Neuronal stem cell (in vitro differentiated cells): ENCODE measurements around the gene CALHM1.

Experiments
- DNase-seq: peaks from one replicate; pipeline ENCODE4 v3.0.0-alpha.2; 2013; ENCODE audit warnings: low spot score
- H2AFZ ChIP-seq: one replicate; pipeline ENCODE4 v1.6.1; 2013; ENCODE audit warnings: mild to moderate bottlenecking, low read length, inconsistent platforms
- H2AK5ac ChIP-seq: 2 replicates; pipeline ENCODE4 v1.6.1; 2013; ENCODE audit warnings: low read depth, mild to moderate bottlenecking, inconsistent platforms, low read length, moderate library complexity, mixed read lengths
- H2BK120ac ChIP-seq: 2 replicates; pipeline ENCODE4 v1.6.1; 2013; ENCODE audit warnings: low read depth, mild to moderate bottlenecking, inconsistent platforms, low read length, moderate library complexity, mixed read lengths
- H2BK12ac ChIP-seq: one replicate; pipeline ENCODE4 v1.6.1; 2013; ENCODE audit warnings: low read length, inconsistent platforms
- H2BK15ac ChIP-seq: 2 replicates; pipeline ENCODE4 v1.6.1; 2013; ENCODE audit warnings: mild to moderate bottlenecking, low read length, inconsistent platforms, mixed read lengths
- H2BK5ac ChIP-seq: one replicate; pipeline ENCODE4 v1.6.1; 2013; ENCODE audit warnings: inconsistent platforms, mild to moderate bottlenecking, low read length, moderate library complexity
- H3K14ac ChIP-seq: one replicate; pipeline ENCODE4 v1.6.1; 2013; ENCODE audit warnings: low read length, inconsistent platforms
- H3K18ac ChIP-seq: 2 replicates; pipeline ENCODE4 v1.6.1; 2013; ENCODE audit warnings: low read length, inconsistent platforms
- H3K23ac ChIP-seq: 2 replicates; pipeline ENCODE4 v1.6.1; 2013; ENCODE audit warnings: low read depth, mild to moderate bottlenecking, mixed read lengths, low read length, inconsistent platforms; ENCODE audit not compliant: poor library complexity
- H3K27ac ChIP-seq: replicated peaks from 3 replicates; pipeline ENCODE4 v1.5.1; 2013; ENCODE audit warnings: low read length, inconsistent platforms
- H3K27me3 ChIP-seq, 3 experiments: 2 replicates each; pipeline ENCODE4 v1.6.1; 2013; ENCODE audit warnings: low read length in 3 of 3, mild to moderate bottlenecking in 2 of 3, inconsistent platforms in 1 of 3, low read depth in 1 of 3, mixed read lengths in 1 of 3, moderate library complexity in 1 of 3; ENCODE audit not compliant: control insufficient read depth in 3 of 3, insufficient read depth in 3 of 3
- H3K36me3 ChIP-seq, 2 donors: replicated peaks in 1 of 2; 2 replicates each; pipeline ENCODE4 v1.6.1; 2013; ENCODE audit warnings: low read length in 2 of 2; ENCODE audit not compliant: control insufficient read depth in 2 of 2, insufficient read depth in 2 of 2
- H3K4ac ChIP-seq: 2 replicates; pipeline ENCODE4 v1.6.1; 2013; ENCODE audit warnings: inconsistent platforms, mild to moderate bottlenecking, low read length, moderate library complexity
- H3K4me1 ChIP-seq, 2 donors: 1 replicate in 1 of 2; 2 replicates in 1 of 2; pipeline ENCODE4 v1.6.1; 2013; ENCODE audit warnings: low read length in 2 of 2, low read depth in 1 of 2; ENCODE audit not compliant: control insufficient read depth in 2 of 2, insufficient read depth in 1 of 2
- H3K4me2 ChIP-seq: one replicate; pipeline ENCODE4 v1.6.1; 2013; ENCODE audit warnings: mild to moderate bottlenecking, low read length, inconsistent platforms; ENCODE audit not compliant: insufficient read depth, poor library complexity, severe bottlenecking
- H3K4me3 ChIP-seq, 2 donors: 2 replicates each; pipeline ENCODE4 v1.5.1; 2013; ENCODE audit warnings: low read length in 2 of 2, mild to moderate bottlenecking in 2 of 2, inconsistent platforms in 1 of 2, moderate library complexity in 1 of 2
- H3K79me1 ChIP-seq: one replicate; pipeline ENCODE4 v1.6.1; 2013; ENCODE audit warnings: low read depth, mild to moderate bottlenecking, inconsistent platforms, low read length, moderate library complexity
- H3K9ac ChIP-seq: one replicate; pipeline ENCODE4 v1.6.1; 2013; ENCODE audit warnings: mild to moderate bottlenecking, low read depth, low read length, inconsistent platforms; ENCODE audit not compliant: poor library complexity
- H3K9me3 ChIP-seq, 2 donors: replicated peaks in 1 of 2; 2 replicates each; pipeline versions ENCODE3 to v1.6.1; 2013; ENCODE audit warnings: low read length in 2 of 2, mild to moderate bottlenecking in 2 of 2, inconsistent platforms in 1 of 2, low read depth in 1 of 2, mixed read lengths in 1 of 2, moderate library complexity in 1 of 2; ENCODE audit not compliant: control insufficient read depth in 2 of 2, insufficient read depth in 1 of 2
- H4K8ac ChIP-seq: one replicate; pipeline ENCODE4 v1.6.1; 2013; ENCODE audit warnings: low read depth, mild to moderate bottlenecking, inconsistent platforms, low read length, moderate library complexity
- H4K91ac ChIP-seq: one replicate; pipeline ENCODE4 v1.6.1; 2013; ENCODE audit warnings: low read length, low read depth, mild to moderate bottlenecking, inconsistent platforms; ENCODE audit not compliant: poor library complexity
- WGBS, 2 donors: extraction: QIAGEN DNeasy Blood & Tissue Kit; methylation state at CpG; one replicate each; pipeline ENCODE4 v1.1.7; 2013; ENCODE audit warnings: missing lambda C conversion rate in 2 of 2, mixed read lengths in 1 of 2; ENCODE audit not compliant: insufficient read length in 2 of 2, insufficient replicate concordance in 1 of 2; ENCODE audit errors: extremely low coverage in 2 of 2; 5-methylcytosine and 5-hydroxymethylcytosine counted together

Gene CALHM1

DNA sequence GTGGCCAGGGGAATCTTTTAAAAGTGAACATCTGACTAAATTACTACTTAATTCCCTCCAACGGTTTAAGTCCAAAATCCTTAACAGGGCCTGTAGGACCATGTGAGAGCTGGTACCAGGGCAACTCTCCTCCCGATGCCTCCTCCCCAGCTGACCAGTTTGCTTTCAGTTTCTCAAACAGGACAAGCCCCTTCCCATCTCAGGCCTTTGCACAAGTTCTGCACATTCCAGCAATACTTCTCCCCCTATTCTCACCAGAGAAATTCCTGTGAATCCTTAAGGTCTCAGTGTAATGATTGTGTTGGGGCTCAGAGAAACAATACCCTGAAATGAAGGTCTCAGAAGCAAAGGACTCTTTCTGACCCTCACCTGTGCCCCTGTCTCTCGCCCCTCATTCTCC is 8.0 kb upstream of the CALHM1 start:
- no peak overlapping the region for H2AFZ ChIP-seq
- H3K4ac ChIP-seq = no peak overlapping the region
- no peak overlapping the region for H2AK5ac ChIP-seq
- H3K18ac ChIP-seq = no peak overlapping the region
- no peaks in the 10 kb centered on the region for H3K79me1 ChIP-seq
- no peak overlapping the region for H2BK12ac ChIP-seq
- H3K23ac ChIP-seq = no peak overlapping the region
- H3K14ac ChIP-seq = no peak overlapping the region
- H3K27me3 ChIP-seq = peaks cover 0 to 13% (median 0%) of the 10 kb centered on the region in 3 experiments
- H2BK5ac ChIP-seq = no peak overlapping the region
- H4K91ac ChIP-seq = no peak overlapping the region
- H3K36me3 ChIP-seq = no peaks in the 10 kb centered on the region
- no peak for DNase-seq
- H3K9ac ChIP-seq = no peak overlapping the region
- no CpG with 5 or more reads among the region's 3 CpGs for WGBS, 2 donors
- H3K4me3 ChIP-seq = no peak overlapping the region
- no peak overlapping the region for H3K4me2 ChIP-seq
- no peaks in the 10 kb centered on the region for H3K9me3 ChIP-seq
- no peak overlapping the region for H2BK120ac ChIP-seq
- H3K27ac ChIP-seq = no peak overlapping the region
- no peak overlapping the region for H4K8ac ChIP-seq
- no peak overlapping the region for H2BK15ac ChIP-seq
- H3K4me1 ChIP-seq = peaks cover 0 to 5% of the 10 kb centered on the region in 2 donors

- H3K4me1 ChIP-seq = peaks cover 0 to 3% of the 10 kb centered on the region in 2 donors
Measured at GRCh38 chr10:103465411-103466179, 6.9 kb upstream of the CALHM1 start.

DNA sequence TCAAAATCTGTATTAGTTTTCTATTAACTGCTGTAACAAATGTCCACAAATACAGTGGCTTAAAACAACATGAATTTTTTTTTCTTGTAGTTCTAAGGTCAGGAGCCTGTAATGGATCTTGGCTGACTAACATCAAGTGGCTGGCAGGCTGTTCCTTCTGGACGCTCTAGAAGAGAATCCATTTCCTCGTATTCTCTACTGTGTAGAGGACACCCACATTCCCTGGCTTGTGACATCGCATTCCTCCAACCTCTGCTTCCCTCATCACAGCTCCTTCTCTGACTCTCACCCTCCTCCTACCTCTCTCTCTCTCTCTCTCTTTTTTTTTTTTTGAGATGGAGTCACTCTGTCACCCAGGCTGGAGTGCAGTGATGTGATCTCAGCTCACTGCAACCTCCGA is 4.8 kb upstream of the CALHM1 start:
- WGBS, 2 donors = no CpG with 5 or more reads among the region's 4 CpGs
- DNase-seq = no peak
- Histone ChIP-seq H2BK120ac (no peak overlapping the region), H3K18ac (no peak overlapping the region), H3K36me3 (no peaks in the 10 kb centered on the region), H3K9ac (no peak overlapping the region), H2BK12ac (no peak overlapping the region), H3K79me1 (no peaks in the 10 kb centered on the region), H4K8ac (no peak overlapping the region), H3K23ac (no peak overlapping the region), H3K9me3 (no peaks in the 10 kb centered on the region), H2AK5ac (no peak overlapping the region), H3K14ac (no peak overlapping the region), H3K4me1 (peaks cover 9 to 12% of the 10 kb centered on the region in 2 donors), H3K4ac (no peak overlapping the region), H3K27me3 (peaks cover 0 to 2% (median 0%) of the 10 kb centered on the region in 3 experiments), H3K27ac (no peak overlapping the region), H3K4me2 (no peak overlapping the region), H2BK5ac (no peak overlapping the region), H2AFZ (no peak overlapping the region), H4K91ac (no peak overlapping the region), H2BK15ac (no peak overlapping the region), H3K4me3 (no peak overlapping the region)

More at GRCh38 chr10:103465411-103466179, 6.9 kb upstream of the CALHM1 start:
- no peak overlapping the region for H2AFZ ChIP-seq
- H4K8ac ChIP-seq = no peak overlapping the region
- H3K27ac ChIP-seq = no peak overlapping the region
- H2BK5ac ChIP-seq = no peak overlapping the region
- no peak overlapping the region for H3K4ac ChIP-seq
- H3K4me2 ChIP-seq = no peak overlapping the region
- H3K18ac ChIP-seq = no peak overlapping the region
- no peak overlapping the region for H3K4me3 ChIP-seq
- H3K14ac ChIP-seq = no peak overlapping the region
- no peaks in the 10 kb centered on the region for H3K79me1 ChIP-seq
- no peak overlapping the region for H2BK12ac ChIP-seq
- no peak overlapping the region for H2BK120ac ChIP-seq
- no peak for DNase-seq
- no peak overlapping the region for H2BK15ac ChIP-seq
- H3K36me3 ChIP-seq = no peaks in the 10 kb centered on the region
- no peaks in the 10 kb centered on the region for H3K9me3 ChIP-seq
- no peak overlapping the region for H3K23ac ChIP-seq
- H3K27me3 ChIP-seq = peaks cover 0 to 8% (median 0%) of the 10 kb centered on the region in 3 experiments
- H3K9ac ChIP-seq = no peak overlapping the region
- WGBS, 2 donors = no CpG with 5 or more reads among the region's 14 CpGs
- H2AK5ac ChIP-seq = no peak overlapping the region
- no peak overlapping the region for H4K91ac ChIP-seq

- H3K27ac ChIP-seq = no peak overlapping the region
- DNase-seq = no peak
Measured at GRCh38 chr10:103459615-103460014, 915 bp upstream of the CALHM1 start.

More at GRCh38 chr10:103459615-103460014, 915 bp upstream of the CALHM1 start:
- peak overlapping the region; percentile 86 for H2AFZ ChIP-seq
- H3K14ac ChIP-seq = no peak overlapping the region
- H3K79me1 ChIP-seq = no peaks in the 10 kb centered on the region
- no peak overlapping the region for H3K9ac ChIP-seq
- H3K18ac ChIP-seq = no peak overlapping the region
- H2BK120ac ChIP-seq = no peak overlapping the region
- no peak overlapping the region for H3K4me2 ChIP-seq
- H4K91ac ChIP-seq = no peak overlapping the region
- H2BK12ac ChIP-seq = no peak overlapping the region
- H3K27me3 ChIP-seq = no peaks in the 10 kb centered on the region
- peaks cover 9 to 10% of the 10 kb centered on the region in 2 donors for H3K4me1 ChIP-seq
- no peaks in the 10 kb centered on the region for H3K36me3 ChIP-seq
- no peak overlapping the region for H3K4ac ChIP-seq
- H3K4me3 ChIP-seq = no peak overlapping the region
- no peak overlapping the region for H4K8ac ChIP-seq
- H2AK5ac ChIP-seq = no peak overlapping the region
- no peak overlapping the region for H3K23ac ChIP-seq
- H2BK15ac ChIP-seq = no peak overlapping the region
- no peaks in the 10 kb centered on the region for H3K9me3 ChIP-seq
- no CpG with 5 or more reads among the region's 4 CpGs for WGBS, 2 donors
- peak overlapping the region; percentile 29 for H2BK5ac ChIP-seq
